Natural killer cell treated with Interleukin-12 subunit alpha and Interleukin-12 subunit beta and Interleukin-15 and Interleukin-18, amount 100 ng/mL, for 72 hours (primary cell): Measurements from ENCODE around the gene TMEM134. TPM values are rescaled to one million over a fixed set of nuclear protein-coding genes. Genes with fewer than 3 reads are reported as not detected.
"Not testable (repeated sequence)": the region's sequence is repeated elsewhere in the genome, so short reads cannot be mapped to it uniquely, and the experiment has no call there.

Experiments
- ATAC-seq, 2 donors: fragments of 150-1000 bp; cut with Tn5 transposase in 1 of 2; sonication (Bioruptor Pico), chemical (Tn5 transposase) in 1 of 2; 2 replicates each; pipeline ENCODE4 v1.10.0; 2021
- DNase-seq: peaks from one replicate; pipeline ENCODE4 v3.0.0; 2022; ENCODE audit warnings: low spot score
- H3K27ac Mint-ChIP-seq, 2 donors: 1 replicate in 1 of 2; 2 replicates in 1 of 2; pipeline ENCODE4 v1.8.0; 2022; ENCODE audit warnings: mixed read lengths in 2 of 2, mild to moderate bottlenecking in 1 of 2, moderate library complexity in 1 of 2
- H3K27me3 Mint-ChIP-seq, 2 donors: 1 replicate in 1 of 2; 2 replicates in 1 of 2; pipeline ENCODE4 v1.8.0; 2022; ENCODE audit warnings: mixed read lengths in 2 of 2
- H3K36me3 Mint-ChIP-seq: one replicate; pipeline ENCODE4 v1.8.0; 2022; ENCODE audit warnings: mixed read lengths
- H3K4me1 Mint-ChIP-seq, 2 donors: 1 replicate in 1 of 2; 2 replicates in 1 of 2; pipeline ENCODE4 v1.8.0; 2022; ENCODE audit warnings: low read depth in 2 of 2, mixed read lengths in 2 of 2, mild to moderate bottlenecking in 1 of 2
- H3K4me3 Mint-ChIP-seq: one replicate; pipeline ENCODE4 v1.8.0; 2022; ENCODE audit warnings: mixed read lengths
- H3K9me3 Mint-ChIP-seq: 2 replicates; pipeline ENCODE4 v1.8.0; 2022; ENCODE audit warnings: mixed read lengths
- total RNA-seq, 2 donors: library from RNA; stranded (reverse); gene quantifications; one replicate each; pipeline ENCODE4 v1.2.3, GENCODE V29; 2022

TMEM134 gene
- total RNA-seq, 2 donors from 2014 or later: 30.7 to 39.1 TPM

DNA sequence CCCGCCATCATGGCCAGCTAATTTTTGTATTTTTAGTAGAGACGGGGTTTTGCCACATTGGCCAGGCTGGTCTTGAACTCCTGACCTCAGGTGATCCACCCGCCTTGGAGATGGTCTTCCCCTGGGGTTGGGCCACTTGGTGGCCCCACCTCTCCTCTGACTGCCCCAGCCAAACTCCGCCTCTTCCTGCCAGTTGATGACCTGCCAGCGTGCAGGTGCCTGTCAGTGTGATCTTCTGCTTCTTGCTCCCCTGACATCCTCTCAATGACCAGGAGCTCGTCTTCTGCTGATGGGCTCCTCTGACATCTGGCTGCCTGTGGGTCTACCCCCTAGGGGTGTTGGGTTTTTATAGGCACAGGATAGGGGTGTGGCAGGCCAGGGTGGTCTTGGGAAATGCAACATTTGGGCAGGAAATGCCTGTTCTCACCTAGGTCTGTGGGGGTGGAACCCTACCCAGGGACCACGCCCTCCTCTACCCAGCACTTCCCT is 16.9 kb upstream of the TMEM134 start:
- ATAC-seq (peak in 1 of 2 donors; percentile 1), DNase-seq (peak; percentile 62)
- H3K4me3 Mint-ChIP-seq: peak overlapping the region; percentile 77
- H3K9me3 Mint-ChIP-seq, H3K27me3 Mint-ChIP-seq, H3K36me3 Mint-ChIP-seq: not testable (repeated sequence)
- peak overlapping the region; percentile 94 to 96 for H3K27ac Mint-ChIP-seq
- H3K4me1 Mint-ChIP-seq: peaks cover 63% of the 10 kb centered on the region in 2 donors

DNA sequence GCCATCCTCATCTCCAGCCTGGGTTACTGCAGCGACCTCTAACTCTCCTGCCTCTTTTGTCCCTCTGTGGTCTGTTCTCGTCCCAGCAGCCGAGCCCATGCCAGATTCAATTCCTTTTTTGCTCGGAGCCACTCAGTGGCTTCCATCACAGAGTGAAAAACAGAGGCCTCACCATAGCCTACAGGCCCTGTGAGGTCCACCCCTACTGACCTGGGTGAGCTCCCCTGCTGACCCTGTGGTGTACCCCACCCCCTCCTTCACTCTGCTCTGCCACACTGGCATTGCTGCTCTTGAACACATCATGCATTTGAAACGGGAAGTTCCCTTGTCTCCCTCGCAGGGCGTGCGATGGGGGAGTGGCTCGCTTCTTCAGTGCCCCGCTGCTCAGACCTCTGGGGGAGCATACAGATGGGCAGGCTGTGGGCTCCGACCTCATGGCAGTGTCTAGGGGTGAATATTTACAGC is 15.8 kb upstream of the TMEM134 start:
- DNase-seq (peak; percentile 65), ATAC-seq (peak in 1 of 2 donors; percentile 28)
- peak overlapping the region; percentile 96 for H3K4me3 Mint-ChIP-seq
- H3K9me3 Mint-ChIP-seq: no peaks in the 10 kb centered on the region
- H3K4me1 Mint-ChIP-seq: peaks cover 61 to 62% of the 10 kb centered on the region in 2 donors
- peaks cover 7% of the 10 kb centered on the region for H3K36me3 Mint-ChIP-seq
- H3K27ac Mint-ChIP-seq: peak overlapping the region; percentile 94 to 96
- H3K27me3 Mint-ChIP-seq: no peaks in the 10 kb centered on the region

DNA sequence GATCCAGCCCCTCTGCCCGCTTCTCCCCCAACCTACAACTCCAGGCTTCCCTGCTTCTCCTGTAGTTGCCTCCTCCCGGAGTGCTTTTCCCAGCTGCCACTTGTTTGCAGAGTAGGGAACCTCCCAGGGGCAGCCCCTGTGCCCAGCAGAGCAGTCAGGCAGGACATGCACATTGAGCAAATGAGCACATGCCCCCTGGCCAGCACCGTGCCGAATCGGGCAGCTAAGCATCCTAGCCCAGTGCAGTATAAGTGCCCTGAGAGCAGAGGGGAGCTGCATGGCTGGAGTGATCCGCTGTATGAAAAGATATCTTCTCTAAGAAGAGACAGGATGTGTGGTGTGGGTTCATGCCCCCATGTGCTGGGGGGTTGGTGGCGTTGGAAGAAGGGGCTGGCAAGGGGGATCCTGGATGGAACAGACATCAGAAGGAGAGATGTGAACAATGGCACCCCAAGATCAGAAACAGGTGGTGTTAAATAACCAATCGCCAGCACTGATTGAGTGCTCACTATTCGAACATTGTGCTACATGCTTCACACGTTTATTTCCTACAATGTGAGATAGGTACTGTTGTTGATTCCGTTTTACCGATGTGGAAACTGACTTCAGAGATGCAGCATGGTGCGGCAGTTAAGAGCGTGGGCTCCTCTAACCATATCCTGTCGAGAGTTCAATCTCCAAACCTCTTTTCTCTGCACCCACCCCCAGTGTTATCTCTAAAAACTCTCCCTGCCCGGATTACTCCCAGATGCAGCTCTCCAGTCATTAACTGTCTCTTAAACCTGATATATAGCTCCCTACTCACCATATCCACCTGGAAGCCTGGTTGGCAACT is 15.0 kb upstream of the TMEM134 start:
- H3K36me3 Mint-ChIP-seq: peaks cover 7% of the 10 kb centered on the region
- H3K27me3 Mint-ChIP-seq: no peaks in the 10 kb centered on the region
- peak; percentile 58 for DNase-seq
- peak in 1 of 2 donors; percentile 18 for ATAC-seq
- H3K4me1 Mint-ChIP-seq: peaks cover 57 to 58% of the 10 kb centered on the region in 2 donors
- peak overlapping the region; percentile 94 to 96 for H3K27ac Mint-ChIP-seq
- no peaks in the 10 kb centered on the region for H3K9me3 Mint-ChIP-seq
- H3K4me3 Mint-ChIP-seq: peak overlapping the region; percentile 96

DNA sequence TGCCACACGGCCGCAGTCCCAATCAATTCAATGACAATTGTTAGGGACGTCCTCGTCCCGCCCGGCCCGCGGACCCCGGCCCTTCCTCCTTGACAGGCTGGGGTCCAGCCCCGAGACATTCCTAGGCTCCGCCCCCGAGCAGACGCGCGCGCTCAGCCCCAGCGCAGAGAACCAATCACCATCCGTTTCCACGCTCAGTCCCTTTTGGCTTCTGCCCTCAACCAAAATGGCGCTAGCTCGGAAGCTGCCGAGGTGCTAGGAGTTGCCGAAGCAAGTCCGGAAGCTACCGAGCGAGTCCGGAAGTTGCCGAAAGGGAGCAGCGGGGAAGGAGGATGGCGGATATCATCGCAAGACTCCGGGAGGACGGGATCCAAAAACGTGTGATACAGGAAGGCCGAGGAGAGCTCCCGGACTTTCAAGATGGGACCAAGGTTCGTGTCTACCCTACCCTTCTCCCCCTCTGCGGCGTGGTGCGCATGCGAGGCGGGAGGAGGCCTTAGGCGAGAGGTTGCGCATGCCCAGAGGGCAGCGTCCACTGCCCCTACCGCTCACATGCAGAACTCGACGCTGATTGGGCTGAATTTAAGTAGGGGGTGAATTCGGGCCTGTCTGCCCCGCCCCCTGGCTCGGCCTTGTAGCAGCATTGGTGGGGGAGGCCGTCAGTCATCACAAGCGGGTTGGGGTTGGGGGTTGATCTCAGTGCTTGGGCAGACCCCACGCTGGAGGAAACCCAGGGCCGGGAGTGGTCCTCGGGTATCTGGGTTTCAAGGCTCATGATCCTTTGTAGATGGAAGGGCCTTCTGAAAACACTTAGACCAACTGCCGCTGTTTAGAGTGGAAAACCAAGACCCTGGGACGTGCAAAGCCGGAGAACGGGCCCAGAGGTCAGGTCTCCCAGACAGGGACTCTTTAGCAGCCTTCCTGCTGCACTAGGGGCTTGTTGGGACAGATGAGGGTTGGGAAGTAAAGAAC is 14.1 kb upstream of the TMEM134 start, which contains the start of gene AIP:
TSS of gene AIP (plus strand) at position 200 of the 972 bp plus-strand sequence. CDS start at position 333, 133 bp downstream.
- H3K27ac Mint-ChIP-seq: peak within 1 kb of the TSS; percentile 94 to 96
- peaks cover 50 to 53% of the 10 kb centered on the region in 2 donors for H3K4me1 Mint-ChIP-seq
- peaks cover 7% of the 10 kb centered on the region for H3K36me3 Mint-ChIP-seq
- H3K9me3 Mint-ChIP-seq: no peaks in the 10 kb centered on the region
- peak; percentile 97 for DNase-seq
- ATAC-seq: peak; percentile 86 to 97
- no peaks in the 10 kb centered on the region for H3K27me3 Mint-ChIP-seq
- peak within 1 kb of the TSS; percentile 96 for H3K4me3 Mint-ChIP-seq

DNA sequence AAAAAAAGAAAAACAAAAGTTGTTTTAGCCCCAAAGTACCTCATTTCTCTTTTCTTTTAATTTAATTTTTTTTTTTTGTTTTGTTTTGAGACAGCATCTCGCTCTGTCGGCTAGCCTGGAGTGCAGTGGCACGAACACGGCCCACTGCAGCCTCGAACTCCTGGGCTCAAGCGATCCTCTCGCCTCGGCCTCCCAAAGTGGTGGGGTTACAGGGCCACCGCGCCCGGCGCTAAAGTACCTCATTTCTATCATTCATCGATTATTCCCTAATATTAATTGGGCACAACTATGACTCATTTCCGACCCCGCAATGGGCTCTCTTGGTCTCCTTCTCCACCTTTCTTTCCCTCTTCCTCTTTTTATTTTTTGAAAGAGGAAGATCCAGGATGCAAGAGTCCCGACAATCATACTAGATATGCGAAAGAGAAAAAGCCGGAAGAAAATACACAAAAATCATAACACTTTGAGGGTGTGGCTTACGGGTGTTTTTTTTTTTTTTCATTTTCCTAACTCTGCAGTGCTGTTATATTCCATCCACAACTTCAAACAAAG is 13.3 kb upstream of the TMEM134 start:
- Mint-ChIP-seq H3K27me3 (no peaks in the 10 kb centered on the region), H3K9me3 (no peaks in the 10 kb centered on the region), H3K36me3 (peaks cover 1% of the 10 kb centered on the region), H3K4me1 (peaks cover 42 to 45% of the 10 kb centered on the region in 2 donors), H3K27ac (peak overlapping the region; percentile 94 to 96), H3K4me3 (peak overlapping the region; percentile 96)
- ATAC-seq (no peak), DNase-seq (peak; percentile 28)

DNA sequence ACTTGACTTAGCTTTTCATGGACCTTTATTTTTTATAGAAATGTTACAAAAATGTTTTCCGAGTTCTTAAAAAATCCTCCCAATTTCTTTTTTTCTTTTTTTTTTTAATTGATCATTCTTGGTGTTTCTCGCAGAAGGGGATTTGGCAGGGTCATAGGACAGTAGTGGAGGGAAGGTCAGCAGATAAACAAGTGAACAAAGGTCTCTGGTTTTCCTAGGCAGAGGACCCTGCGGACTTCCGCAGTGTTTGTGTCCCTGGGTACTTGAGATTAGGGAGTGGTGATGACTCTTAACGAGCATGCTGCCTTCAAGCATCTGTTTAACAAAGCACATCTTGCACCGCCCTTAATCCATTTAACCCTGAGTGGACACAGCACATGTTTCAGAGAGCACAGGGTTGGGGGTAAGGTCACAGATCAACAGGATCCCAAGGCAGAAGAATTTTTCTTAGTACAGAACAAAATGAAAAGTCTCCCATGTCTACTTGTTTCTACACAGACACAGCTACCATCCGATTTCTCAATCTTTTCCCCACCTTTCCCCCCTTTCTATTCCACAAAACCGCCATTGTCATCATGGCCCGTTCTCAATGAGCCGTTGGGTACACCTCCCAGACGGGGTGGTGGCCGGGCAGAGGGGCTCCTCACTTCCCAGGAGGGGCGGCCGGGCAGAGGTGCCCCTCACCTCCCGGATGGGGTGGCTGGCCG is 8.4 kb upstream of the TMEM134 start:
- not testable (repeated sequence) for H3K9me3 Mint-ChIP-seq, DNase-seq, H3K4me3 Mint-ChIP-seq, H3K4me1 Mint-ChIP-seq, H3K27me3 Mint-ChIP-seq, H3K27ac Mint-ChIP-seq, ATAC-seq, H3K36me3 Mint-ChIP-seq

DNA sequence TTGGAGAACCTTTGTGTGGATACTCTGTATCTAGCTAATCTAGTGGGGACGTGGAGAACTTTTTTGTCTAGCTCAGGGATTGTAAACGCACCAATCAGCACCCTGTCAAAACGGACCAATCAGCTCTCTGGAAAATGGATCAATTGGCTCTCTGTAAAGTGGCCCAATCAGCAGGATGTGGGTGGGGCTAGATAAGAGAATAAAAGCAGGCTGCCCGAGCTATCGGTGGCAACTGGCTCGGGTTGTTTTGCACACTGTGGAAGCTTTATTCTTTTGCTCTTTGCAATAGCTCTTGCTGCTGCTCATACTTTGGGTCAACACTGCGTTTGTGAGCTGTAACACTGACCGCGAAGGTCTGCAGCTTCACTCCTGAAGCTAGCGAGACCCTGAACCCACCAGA is 7.6 kb upstream of the TMEM134 start:
- not testable (repeated sequence) for DNase-seq, H3K4me3 Mint-ChIP-seq, H3K9me3 Mint-ChIP-seq, H3K36me3 Mint-ChIP-seq, H3K4me1 Mint-ChIP-seq, H3K27me3 Mint-ChIP-seq, ATAC-seq, H3K27ac Mint-ChIP-seq

DNA sequence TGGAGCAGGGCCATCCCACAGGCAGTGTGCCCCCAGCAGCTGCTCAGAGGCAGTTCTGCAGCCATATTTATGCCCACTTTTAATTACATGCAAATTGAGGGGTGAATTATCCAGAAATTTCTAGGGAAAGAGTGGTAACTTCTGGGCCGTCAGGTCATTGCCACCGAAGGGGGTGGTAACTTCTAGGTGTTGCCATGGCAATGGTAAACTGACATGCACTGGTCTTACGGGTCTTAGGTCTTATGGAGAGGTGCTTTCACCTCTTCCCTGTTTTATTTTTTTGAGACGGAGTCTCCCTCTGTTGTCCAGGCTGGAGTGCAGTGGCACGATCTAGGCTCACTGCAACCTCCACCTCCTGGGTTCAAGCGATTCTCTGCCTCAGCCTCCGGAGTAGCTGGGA is 3.8 kb upstream of the TMEM134 start:
- Mint-ChIP-seq H3K36me3 (no peaks in the 10 kb centered on the region), H3K4me3 (no peak overlapping the region), H3K4me1 (peaks cover 4 to 6% of the 10 kb centered on the region in 2 donors), H3K27me3 (no peaks in the 10 kb centered on the region), H3K27ac (no peak overlapping the region), H3K9me3 (no peaks in the 10 kb centered on the region)
- ATAC-seq: no peak
- no peak for DNase-seq

DNA sequence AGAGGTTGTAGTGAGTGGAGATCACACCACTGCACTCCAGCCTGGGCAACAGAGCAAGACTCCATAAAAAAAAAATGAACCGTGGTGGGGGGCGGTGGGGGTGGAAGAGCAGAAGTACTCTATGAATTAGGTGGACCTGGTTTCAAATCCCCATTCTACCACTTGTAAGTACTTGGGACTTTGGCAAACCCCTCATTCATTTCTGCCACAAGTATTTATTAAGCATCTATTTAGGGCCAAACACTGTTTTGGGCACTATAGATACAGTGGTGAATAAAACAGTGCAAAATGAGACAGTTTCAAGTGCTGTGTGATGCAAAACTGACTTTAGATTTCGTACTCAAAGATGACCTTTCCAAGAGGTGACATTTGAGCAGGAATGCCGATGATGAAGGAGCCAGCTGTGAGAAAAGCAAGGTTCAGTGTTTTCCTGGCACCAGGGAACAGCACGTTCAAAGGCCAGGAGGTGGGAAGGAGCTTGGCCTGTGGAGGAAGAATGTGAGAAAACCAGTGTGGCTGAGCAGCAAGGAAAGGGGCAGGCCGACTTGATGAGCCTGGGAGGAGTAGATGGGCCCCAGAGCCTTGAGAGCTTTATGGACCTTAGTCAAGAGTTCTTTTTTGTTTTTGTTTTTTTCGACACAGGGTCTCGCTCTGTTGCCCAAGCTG is 1.4 kb upstream of the TMEM134 start:
- Mint-ChIP-seq H3K4me1 (peaks cover 10 to 12% of the 10 kb centered on the region in 2 donors), H3K27me3 (no peaks in the 10 kb centered on the region), H3K9me3 (no peaks in the 10 kb centered on the region), H3K27ac (no peak overlapping the region), H3K4me3 (no peak overlapping the region), H3K36me3 (no peaks in the 10 kb centered on the region)
- ATAC-seq (no peak), DNase-seq (no peak)

DNA sequence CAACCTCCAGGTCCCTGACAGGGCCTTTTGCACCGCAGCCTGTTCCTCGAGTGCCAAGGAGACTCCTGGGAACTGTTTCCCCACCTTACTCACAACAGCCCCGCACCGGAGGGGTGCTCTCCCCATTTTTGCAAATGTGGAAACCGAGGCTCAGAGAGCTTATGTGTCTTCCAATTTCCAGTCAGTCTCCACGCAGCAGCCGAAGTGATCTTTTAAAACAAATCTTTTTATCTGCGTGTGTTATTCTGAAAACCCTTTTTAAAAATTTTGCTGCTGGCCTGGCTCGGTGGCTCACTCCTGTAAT is 409 bp upstream of the TMEM134 start:
- DNase-seq (no peak), ATAC-seq (no peak)
- no peaks in the 10 kb centered on the region for H3K36me3 Mint-ChIP-seq
- H3K27ac Mint-ChIP-seq: no peak overlapping the region
- H3K4me1 Mint-ChIP-seq: peaks cover 12 to 14% of the 10 kb centered on the region in 2 donors
- peak overlapping the region; percentile 87 for H3K4me3 Mint-ChIP-seq
- H3K27me3 Mint-ChIP-seq: no peaks in the 10 kb centered on the region
- no peaks in the 10 kb centered on the region for H3K9me3 Mint-ChIP-seq

DNA sequence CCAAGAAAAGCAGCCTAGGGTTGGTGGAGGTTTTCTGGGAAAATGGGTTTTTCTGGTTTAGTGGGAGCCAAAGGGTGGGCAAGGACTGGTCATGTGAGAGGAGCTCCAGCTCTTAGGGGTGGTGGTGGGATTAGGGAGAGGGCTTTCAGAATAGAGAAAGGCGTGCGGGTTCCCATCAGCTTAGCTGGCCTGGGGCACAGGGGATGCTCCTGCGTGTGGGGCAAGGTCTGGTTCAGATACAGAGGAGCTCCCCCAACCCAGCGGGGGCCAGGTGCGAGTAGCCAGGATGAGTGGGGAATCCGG is 644 bp downstream of the TMEM134 start:
- peak overlapping the region; percentile 60 to 85 for H3K27ac Mint-ChIP-seq
- DNase-seq: no peak
- H3K4me3 Mint-ChIP-seq: peak overlapping the region; percentile 87
- no peaks in the 10 kb centered on the region for H3K27me3 Mint-ChIP-seq
- ATAC-seq: no peak
- H3K36me3 Mint-ChIP-seq: no peaks in the 10 kb centered on the region
- peaks cover 12 to 14% of the 10 kb centered on the region in 2 donors for H3K4me1 Mint-ChIP-seq
- H3K9me3 Mint-ChIP-seq: no peaks in the 10 kb centered on the region

DNA sequence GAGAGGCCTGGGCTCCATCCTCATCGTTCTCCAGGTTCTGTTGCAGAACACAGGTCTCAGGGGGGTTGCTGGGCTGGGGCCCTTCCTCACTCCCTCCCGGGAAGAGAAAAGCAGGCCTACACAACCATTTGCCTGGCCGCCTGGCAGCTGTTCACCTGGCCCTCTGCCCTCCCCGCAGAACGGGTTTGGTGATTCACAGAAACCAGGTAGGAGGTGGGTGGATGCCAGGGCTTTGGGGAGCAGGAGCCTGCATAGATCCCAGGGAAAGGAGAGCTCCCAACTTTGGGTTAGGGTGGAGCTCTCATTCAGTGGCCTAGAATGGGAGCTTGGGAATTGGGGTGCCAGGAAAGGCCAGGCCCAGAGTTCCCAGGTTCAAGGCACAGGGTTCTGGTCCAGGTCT is 995 bp downstream of the TMEM134 start:
- H3K4me1 Mint-ChIP-seq: peaks cover 12 to 14% of the 10 kb centered on the region in 2 donors
- no peaks in the 10 kb centered on the region for H3K36me3 Mint-ChIP-seq
- no peaks in the 10 kb centered on the region for H3K27me3 Mint-ChIP-seq
- H3K27ac Mint-ChIP-seq: peak overlapping the region; percentile 60 to 85
- peak overlapping the region; percentile 87 for H3K4me3 Mint-ChIP-seq
- no peak for DNase-seq
- no peaks in the 10 kb centered on the region for H3K9me3 Mint-ChIP-seq
- ATAC-seq: no peak
